GM18907 (cell line): ENCODE data around the gene STRBP.

Source experiments
- ATAC-seq: cut with Tn5 transposase; IDR thresholded peaks from one replicate; pipeline ENCODE4 v1.9.1; 2021; ENCODE audit warnings: mild to moderate bottlenecking, moderate library complexity; ENCODE audit not compliant: unreplicated experiment

Gene STRBP

DNA sequence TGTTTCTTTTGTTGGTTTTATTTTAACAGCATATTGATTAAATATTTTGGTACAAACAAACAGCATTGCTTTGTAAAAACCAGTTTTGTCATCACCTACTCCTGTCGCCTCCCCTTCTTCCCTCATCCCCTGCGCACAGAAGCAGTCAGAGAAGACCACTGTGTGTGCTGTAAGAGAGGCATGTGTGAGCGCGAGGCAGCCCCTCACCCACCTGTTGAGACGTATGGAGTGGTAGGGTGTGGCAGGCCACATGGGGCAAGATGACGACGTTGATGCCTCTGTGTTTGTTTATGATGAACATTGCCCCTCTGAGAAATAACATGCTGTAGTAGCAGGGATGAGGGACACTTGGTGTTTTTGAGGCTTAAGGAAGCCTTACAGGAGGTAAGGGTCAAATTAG lies 163.6 kb downstream of the STRBP start:
- no peak for ATAC-seq

DNA sequence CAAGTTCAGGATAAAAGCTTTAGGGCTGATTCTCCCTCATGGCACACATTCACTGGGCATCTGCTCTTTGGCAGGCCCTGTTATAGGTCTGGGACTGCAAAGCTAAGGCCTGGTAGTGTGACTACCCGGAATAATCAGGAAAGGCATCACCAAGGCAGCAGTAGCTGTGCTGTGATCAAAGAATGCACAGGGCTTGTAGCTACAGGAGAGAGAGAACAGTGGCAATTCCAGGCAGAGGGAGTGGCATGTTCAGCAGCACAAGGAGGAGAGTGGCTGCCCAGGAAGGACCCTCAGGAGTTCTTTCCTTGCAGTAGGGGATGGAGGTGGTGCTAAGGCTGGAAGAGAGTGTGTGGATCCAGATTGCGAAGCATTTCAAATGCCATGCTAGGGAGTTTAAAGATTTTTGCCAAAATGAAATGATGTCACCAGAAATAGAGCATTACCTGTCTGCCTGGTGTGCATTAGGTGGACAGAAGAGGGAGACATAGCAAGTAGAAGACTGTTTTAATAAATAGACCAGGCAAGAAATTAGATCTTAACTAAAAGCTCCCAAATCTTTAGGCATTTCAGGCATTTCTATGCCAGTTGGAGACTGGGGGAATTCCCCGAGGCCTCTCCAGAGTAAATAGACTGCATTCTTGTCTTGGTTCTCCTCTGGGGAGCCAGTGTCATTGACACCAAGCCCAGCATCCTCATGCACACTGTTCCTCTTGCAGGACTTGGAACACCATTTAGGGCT lies 165.8 kb downstream of the STRBP start:
- ATAC-seq, result no peak

DNA sequence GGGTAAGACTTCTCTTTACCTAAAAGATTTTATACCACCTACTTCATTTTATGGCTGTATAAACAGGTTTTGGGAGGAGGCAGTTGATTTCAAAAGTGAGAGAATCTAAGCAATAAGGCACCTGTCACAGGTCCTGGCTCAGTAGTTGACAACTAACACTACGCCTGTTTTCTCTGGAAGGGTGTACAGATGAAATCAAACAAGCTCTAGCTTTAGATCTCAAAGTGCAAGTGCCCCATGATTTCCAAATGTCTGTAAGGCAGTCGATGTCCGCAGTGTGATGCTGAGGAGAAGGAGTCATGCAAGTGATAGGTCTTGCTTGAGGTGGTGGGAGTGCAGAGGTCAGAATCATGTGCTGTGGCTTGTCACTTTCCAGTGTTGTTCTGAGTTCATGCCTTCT lies 168.8 kb downstream of the STRBP start:
- ATAC-seq, result no peak

DNA sequence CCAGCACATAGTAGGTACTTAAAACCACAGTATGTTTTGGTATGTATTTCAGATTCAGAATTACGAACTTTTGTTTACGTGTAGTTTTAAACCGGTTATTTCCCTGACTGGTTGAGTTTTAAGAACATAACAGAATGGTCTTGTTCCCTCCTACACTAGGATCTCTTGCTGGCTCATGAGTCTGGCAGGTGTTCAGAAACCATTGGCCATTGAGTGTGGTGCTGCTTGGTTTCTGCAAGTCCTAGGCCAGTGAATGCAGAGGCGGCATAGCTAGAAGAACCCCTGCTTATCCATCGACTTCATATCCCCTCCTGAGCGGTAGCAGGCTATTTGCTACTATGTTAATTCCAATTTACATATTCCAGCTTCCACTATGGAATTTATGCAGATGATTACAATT lies 169.3 kb downstream of the STRBP start:
- ATAC-seq, result no peak

DNA sequence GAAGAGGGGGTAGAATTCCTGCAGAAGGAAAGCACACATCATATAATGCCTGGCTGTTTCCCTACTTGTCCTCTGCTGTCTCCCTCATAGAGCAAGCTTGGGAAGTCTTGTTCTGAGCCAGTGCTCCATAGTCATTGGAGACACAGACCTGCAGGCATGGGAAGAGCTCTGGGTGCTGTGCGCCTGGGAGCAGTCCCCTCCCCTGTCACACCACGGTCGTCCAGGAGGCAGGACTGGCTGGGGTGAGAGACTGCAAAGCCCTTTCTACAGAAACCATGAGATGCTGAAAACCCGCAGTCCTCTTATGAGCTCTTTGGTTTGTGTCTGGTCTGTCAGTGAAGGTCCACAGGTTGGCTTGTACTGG lies 170.3 kb downstream of the STRBP start:
- no peak for ATAC-seq

DNA sequence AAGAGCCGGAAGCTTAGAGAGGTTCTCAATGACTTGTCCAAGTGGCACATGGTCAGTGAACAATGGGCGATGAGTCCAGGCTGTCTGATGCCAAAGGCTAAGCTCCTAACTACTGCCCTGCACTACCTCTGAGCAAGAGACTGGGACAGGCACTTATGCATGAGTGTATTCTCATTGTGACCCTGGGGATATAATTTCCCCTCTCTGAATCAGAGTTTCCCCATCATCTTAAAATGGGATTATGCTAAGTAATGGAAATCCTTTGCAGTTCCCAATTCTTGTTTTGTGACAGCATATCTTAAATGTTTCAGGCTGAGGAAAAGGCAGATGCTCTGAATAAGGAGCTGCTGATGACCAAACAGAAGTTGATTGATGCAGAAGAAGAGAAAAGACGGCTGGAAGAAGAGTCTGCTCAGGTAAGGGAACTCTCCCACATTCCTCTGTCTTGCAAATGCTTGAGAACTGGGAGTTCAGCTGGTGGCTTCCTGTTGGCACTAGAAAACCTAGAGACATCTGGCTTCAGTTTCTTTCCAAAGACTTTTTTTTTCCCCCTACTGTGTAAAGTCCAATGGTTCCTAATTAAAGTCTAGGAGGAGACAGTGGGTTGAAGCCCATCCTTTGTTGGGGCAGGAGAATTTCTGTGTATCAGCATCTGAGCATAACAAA lies 170.8 kb downstream of the STRBP start:
- ATAC-seq, result no peak

DNA sequence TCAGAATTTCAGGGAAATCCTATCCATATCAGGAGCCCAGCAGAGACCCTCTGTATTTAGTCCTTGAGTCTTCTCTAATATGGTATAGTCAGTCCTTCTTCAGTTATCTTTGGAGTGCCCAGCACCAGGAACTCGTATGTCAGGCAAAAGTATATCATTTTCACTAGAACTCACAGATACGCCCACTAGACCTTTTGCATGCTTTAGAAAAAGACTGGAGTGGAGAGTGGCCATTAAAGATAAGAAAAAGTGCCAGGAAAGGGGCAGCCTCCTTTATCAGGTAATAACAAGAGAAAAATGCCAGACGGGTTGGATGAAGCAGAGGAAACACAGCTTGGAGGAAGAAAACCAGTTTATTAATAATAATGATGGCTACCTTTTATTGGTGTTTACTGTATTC lies 171.4 kb downstream of the STRBP start:
- ATAC-seq, result no peak

DNA sequence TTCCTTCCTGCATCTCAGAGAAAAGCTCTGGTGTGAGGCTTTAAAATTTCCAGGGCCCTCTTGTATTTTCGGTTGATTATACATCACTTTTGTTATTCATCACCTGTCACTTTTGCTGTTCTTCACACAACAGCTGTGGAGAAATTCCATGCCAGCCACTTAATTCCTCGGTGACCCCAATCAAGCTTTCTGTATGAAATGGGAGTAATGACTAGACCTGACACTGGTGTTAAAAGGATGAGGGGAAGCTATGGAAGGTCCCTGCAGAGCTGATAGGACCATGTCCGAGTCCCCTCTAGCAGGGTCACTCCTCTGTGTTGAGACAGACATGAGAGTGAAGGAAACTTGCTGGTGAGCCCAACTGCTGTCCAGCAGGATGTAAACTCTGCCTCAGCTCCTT lies 175.2 kb downstream of the STRBP start:
- no peak for ATAC-seq

DNA sequence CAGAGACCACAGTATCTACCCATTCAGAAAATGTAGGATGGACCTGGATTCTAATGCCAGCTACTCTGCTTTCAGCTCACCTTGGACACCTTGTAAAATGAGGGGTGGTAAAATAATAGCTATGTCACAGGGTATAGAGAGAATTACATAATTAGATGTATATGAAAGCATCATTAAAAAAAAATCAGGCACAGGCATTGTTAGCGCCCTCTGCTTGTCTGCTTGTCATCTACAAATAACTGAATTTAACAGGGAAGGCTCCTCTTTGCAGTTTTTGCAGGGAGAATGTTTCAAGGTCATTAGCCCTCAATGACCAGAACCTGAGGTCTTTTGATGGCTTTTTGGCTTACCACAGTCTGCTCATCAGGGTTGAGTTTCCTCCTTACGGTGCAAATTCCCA lies 176.9 kb downstream of the STRBP start:
- no peak for ATAC-seq

DNA sequence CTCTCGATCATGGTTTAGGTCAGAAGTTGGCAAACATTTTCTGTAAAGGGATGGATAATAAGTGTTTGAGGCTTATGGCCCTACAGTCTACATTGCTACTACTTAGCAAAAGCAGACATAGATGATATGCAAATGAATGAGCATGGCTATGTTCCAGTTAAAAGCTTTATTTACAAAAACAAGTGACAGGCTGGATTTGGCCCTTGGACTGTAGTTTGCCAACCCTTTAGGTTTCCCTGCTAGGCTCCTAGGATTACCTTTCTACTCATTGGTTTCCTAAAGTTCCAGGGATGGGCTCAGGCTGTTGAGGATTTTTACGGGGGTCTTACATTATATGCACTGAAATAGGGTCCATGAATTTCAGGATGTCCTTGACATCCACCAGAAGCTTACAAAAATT lies 177.4 kb downstream of the STRBP start:
- no peak for ATAC-seq

DNA sequence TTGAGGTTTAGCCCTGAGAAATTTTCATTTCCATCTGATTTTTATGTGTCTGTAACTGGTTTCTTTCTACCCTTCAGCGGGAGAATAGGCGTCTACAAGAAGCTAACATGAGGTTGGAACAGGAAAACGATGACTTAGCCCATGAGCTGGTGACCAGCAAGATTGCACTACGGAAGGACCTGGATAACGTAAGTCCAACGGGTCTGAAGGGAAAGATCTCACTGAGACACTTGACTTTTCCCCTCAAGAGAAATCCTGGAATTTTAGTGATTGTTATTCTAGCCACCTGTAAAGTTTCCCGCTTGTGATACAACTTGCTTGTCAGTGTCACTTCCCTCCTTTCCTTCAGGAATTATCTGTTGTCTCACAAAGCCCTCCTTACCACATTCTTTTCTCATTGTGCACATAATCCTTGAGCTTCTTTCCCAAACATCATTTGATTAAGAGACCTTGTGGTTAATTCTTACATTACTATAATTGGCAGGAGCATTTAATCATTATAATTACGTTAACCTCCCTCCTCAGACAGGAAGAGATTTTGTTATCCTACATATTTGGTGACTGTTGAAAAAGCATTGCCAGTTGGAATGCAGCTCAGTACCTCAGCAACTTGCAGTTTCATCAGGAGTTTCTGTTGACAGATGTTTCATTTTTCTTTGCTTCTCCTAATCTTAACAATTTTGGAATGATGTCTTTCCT lies 178.0 kb downstream of the STRBP start:
- no peak for ATAC-seq

DNA sequence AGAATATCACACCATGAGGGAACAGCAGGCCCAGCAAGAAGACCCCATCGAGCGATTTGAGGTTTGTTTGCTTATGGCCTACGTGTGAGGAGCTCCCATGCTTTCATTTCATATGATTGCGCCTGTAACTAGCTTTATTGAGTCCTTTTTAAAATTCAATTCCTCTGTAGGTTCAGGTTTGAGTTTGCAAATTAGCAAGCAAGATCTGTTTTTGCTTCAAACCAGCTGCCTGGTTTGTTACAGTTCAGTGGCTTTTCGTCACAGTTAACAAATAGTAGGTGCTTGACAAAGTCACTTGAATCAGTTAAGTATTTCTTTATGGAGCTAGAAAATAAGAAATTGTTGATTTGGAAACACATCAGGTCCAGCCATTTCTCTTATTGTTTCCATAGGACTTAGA lies 178.6 kb downstream of the STRBP start:
- no peak for ATAC-seq

DNA sequence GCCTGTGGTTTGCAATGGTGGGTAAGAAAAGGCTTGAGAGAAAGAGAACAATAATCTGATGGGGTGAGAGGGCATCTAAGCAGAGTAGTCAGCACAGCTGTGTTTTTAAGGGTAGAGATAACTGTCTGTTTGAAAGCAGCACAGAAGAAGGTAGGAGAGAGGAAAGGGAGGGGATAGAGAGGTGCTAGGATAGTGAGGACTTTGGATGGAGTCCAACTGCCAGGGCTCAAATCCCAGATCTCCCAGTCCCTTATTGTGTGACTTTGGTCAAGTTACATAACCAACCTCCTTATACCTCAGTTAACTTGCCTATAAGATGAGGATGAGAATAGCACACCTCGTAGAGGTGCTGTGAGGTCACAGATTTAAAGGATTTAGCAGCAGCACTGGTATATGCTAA lies 179.3 kb downstream of the STRBP start:
- ATAC-seq, result no peak

DNA sequence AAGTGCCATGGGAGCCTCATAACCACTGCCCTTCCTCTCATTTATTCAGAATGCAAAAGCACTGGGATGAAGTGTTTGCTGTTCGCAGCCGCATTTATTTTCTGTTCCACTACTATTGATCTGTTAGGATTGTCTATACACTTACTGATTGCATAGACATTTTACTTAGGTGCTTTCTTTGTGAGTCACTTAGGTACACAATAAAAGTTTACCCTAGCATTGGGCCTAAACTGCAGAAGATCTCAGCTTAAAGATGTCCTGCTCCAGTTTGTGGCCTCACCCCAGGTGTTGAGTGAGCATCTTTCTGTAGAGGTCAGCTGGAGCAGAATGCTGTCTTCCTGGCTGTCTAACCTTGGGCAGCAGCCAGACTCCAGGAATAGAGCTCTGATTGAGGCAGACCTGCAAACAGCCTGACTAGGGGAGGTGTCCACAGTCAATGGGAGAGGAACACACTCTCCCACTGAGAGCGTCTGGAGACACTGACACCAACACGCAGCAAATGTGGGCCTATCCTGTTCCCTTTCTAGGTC lies 181.0 kb downstream of the STRBP start:
- no peak for ATAC-seq

DNA sequence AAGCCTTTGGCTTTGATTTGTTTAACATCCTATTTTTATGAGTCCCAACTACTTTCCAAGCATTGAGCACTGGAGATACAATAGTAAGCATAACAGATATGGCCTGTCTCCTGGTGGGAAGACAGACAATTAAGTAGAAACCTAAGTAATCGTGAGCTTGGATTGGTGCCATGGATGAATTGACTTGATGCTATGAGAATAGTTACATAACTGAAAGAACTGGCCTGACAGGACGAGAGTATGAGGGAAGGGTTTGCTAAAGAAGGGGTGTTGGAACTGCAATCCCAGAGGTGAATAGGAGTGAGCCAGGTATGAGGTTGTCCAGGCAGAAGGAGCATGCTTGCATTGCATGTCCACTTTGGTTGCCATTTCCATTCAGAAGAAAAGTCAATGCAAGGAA lies 182.5 kb downstream of the STRBP start:
- no peak for ATAC-seq

DNA sequence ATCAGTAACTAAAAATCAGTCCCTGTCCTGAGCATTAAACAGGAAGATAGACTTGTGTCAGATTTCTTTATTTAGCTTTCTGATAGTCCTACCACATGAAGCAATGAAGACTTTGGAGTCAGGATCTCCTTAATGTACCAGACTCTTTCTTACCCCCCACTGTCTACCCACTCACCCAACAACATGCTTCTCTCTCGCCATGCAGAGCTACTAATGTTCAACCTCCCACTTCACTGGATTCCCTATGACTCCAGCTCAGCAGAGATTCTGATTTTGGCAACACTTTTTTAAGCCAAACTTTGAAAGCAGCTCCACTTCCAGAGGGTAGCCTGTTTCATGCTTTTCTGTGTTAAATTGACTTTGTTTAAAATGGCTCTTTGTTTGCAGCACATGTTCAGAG lies 184.1 kb downstream of the STRBP start:
- ATAC-seq, result no peak

DNA sequence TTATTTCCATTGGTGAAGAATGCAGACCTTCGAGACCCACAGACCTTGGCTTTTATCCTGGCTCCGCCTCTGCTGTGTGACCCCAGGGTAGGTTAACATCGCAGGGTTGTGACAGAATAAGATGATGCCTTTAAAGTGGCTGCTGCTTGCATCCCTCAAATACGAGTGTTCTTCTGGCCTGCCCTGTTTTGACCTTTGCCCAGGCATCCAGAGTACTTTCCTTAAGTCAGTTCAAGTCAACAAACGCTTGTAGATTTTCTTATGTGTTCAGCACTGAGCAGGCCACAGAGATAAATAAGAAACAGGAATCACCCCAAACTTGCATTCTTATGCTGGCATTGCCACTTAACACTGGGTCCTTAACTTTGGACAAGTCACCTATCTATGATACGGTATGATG lies 184.7 kb downstream of the STRBP start:
- no peak for ATAC-seq

DNA sequence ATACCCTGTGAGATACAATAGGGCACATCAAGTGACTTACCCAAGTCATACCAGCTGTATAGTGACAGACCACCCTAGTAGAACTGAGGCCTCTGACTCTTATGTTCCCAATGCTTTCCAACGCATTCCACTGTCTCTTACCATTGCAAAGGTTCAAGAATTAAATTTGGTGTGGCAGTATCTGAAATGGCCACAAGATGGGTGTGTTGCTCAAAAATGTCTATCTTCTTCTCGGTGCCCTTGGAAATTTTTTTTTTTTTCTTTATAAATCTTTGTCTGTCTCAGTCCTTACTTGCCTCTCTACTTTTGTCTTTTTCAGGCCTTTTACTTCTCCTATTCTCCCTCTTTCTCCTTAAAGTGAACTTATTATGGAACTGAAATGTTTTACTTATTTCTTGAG lies 186.6 kb downstream of the STRBP start:
- no peak for ATAC-seq

DNA sequence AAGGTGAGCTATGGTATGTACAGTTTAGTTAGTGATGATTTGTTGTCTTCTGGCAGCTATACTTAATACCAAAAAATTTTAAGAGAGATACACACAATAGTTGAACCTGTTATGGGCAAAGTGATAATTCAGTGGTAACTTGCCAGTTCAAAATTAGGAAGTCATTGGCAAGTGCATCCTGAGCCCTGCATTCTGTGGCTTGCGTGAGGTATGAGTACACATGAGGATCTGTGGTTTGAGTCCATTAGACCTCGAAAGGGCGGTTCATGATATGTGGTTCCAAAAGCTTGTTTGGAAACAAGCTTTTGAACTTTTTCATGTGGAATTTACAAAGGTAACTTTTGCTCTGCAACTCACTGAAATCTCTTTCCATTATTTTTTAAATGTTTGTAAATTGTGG lies 187.9 kb downstream of the STRBP start:
- ATAC-seq, result no peak

DNA sequence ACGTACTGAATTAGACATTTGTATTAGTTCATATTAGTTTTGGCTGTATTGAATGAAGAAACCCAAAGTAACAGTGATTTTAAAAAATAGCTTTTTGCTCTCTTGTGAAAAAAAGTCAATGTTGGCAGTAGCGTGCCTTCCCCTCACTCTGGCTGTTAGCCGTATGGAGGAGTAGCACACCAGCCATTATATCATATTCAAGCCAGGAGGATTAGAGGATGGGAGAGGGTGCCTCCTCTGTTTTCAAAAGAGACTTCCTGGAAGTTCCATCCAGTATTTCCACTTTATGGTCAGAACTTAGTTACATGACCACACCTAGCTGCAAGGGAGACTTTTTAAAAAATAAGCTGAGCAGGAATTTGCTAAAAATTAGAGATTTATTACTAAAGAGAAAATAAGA lies 193.8 kb downstream of the STRBP start:
- ATAC-seq, result no peak

DNA sequence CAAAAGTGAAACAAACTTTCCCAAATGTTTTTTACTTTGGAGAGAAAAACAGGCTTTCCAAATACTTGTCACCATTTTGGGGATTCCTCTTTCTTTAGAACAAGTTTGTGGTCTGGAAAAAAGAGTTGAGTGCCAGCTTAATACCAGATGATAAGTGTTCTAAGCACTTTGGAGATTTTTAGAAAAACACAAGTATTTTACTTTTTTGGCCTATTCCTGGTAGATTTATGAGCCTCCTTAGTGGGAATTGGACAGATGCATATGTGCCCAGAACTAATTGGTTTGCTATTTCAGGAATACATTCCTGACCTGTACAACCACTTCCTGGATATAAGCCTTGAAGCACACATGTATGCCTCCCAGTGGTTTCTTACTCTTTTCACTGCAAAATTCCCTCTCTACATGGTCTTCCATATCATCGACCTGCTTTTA lies 194.4 kb downstream of the STRBP start:
- ATAC-seq, result no peak

DNA sequence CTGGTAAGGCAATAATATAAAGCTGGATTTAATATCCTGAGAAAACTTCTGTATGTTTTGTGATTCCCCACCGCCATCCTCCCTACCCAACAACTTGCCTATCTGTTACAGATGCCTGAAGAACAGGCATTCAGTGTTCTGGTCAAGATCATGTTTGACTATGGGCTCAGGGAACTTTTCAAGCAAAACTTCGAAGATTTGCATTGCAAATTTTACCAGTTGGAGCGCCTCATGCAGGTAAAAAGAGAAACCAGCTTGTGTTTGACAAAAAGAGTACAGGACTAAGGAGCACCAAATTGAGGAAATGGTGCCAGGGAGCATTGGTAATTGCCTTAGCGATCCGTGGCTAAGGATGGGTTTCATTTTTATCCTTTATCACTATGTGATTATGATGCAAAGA lies 194.9 kb downstream of the STRBP start:
- ATAC-seq, result no peak
